ENCODE data around the gene OR5B21. TPM values are rescaled to one million over a fixed set of nuclear protein-coding genes. Genes with fewer than 3 reads are reported as not detected.

The OR5B21 gene
- total and polyA plus RNA-seq, 4 donors = not detected

DNA sequence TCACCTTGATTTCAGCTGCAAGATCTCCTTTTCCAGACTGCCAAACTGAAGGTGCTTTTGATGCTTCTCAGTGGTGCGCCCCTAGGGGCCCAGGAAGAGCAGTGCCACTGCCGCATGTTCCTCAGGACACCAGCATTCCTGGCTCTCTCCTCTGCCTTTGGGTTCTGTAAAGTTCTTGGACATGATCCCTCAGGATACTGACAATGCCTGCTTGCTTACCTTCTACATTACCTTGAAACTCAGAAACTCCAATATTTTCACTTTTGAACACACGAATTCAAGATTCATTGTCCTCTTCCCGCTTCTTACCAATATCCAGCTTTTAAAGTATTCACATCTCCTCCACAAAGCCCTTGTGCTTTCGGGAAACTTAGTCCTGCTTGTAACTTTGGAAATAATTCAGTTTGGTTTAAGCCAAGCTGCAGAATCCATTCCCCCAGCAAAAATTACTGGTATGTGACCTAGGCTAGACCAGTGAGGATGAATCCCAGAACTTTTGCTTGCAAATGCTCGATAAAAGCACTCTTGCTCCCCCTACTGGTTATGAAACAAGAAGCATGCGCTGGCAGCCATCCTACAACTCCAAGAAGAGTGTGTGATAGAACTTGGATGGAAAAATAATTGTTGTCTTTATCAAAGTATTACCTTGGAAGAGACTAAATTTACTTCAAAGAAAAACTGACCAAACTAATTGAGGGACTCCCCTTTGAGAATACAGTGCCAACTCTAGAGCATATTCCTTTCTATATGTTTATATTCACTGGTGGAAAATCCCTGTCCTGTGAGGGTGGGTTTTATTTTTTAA, 16.5 kb upstream of the OR5B21 start:
- H3K9me3 ChIP-seq (ENCODE audit: control insufficient read depth, low read length) = no peaks in the 10 kb centered on the region
- 15 to 16% methylated on average over 7 of the region's 7 CpGs for WGBS, 2 donors
- peak overlapping the region in 1 of 2 donors; percentile 7 for H3K27ac ChIP-seq (ENCODE audit: low read depth in 1 of 2, low read length in 2 of 2)
- peak overlapping the region in 1 of 2 donors; percentile 32 for H3K4me3 ChIP-seq (ENCODE audit: low read length in 2 of 2)
- H3K27me3 ChIP-seq (ENCODE audit: control insufficient read depth in 1 of 2, insufficient read depth in 2 of 2, low read length in 1 of 2) = no peaks in the 10 kb centered on the region
- intact Hi-C loops (cut with DNase I) = no loop called here
- no peaks in the 10 kb centered on the region for H3K4me1 ChIP-seq (ENCODE audit: control insufficient read depth in 1 of 2, insufficient read depth in 2 of 2, low read length in 2 of 2)
- DNase-seq (peak; percentile 68 to 83), ATAC-seq (ENCODE audit: low FRiP score) (peak; percentile 92)
- H3K36me3 ChIP-seq (ENCODE audit: control insufficient read depth in 1 of 2, insufficient read depth in 2 of 2, low read length in 1 of 2) = peaks cover 2 to 4% of the 10 kb centered on the region in 2 donors

DNA sequence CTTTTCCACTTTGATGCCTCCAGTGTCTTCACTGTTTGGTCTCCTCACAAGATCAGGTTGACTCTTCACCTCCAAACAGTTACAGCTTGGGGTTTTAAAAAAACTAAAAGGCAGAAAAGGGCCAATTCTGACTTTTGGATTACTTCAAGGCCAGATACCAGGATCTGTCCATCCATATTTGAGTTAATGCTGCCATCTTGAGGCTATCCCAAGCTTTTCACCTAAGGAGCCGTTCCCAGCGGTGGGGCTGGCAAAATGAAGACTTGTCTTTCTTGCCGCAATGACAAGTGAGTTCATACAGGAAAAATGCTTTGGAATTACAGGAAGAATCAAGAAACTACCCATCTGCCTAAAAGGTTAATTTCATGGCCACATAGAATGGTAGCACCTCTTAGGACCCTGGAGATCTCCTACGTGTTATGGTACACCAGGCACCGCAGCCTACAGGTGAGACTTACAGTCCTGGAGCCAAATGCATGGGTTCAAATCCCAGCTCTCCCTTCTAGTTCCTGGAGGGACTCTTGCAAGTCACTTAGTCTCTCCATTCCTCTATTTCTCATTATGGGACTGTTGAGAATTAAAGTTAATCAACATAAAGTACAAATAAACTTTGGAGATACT, 6.0 kb upstream of the OR5B21 start:
- intact Hi-C loops (cut with DNase I) = loop anchor here in 1 of 2 donors (10.0 kb wide), 1 partner anchor 1059 kb away; no protein-coding TSS in a partner anchor
- peak; percentile 63 for ATAC-seq (ENCODE audit: low FRiP score)
- no peaks in the 10 kb centered on the region for H3K36me3 ChIP-seq (ENCODE audit: control insufficient read depth in 1 of 2, insufficient read depth in 2 of 2, low read length in 1 of 2)

DNA sequence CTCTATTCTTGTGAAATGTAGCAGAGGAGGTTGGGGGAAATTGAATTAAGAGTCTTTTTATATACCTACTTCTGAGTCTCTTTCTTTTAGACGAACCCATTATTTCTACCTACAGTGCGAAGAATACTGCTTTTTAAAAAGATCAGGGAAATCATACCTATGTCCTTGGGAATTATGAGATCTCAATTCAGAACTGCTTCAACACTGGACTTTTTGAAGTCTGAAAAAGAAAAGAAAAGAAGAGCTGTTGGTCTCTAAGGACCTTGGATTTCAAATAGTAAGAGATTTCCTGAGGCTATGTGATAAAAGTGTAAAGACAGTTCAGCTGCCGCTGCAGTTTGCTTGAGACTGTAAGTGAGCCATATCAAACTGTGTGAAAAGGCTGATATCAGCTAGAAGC, 3.7 kb upstream of the OR5B21 start:
- no peaks in the 10 kb centered on the region for H3K27me3 ChIP-seq (ENCODE audit: control insufficient read depth in 1 of 2, insufficient read depth in 2 of 2, low read length in 1 of 2)
- WGBS, 2 donors = 84 to 88% methylated on average over 3 of the region's 3 CpGs
- intact Hi-C loops (cut with DNase I) = loop anchor here in 1 of 2 donors (10.0 kb wide), 1 partner anchor 1057 kb away; no protein-coding TSS in a partner anchor
- H3K36me3 ChIP-seq (ENCODE audit: control insufficient read depth in 1 of 2, insufficient read depth in 2 of 2, low read length in 1 of 2) = no peaks in the 10 kb centered on the region
- H3K27ac ChIP-seq (ENCODE audit: low read depth in 1 of 2, low read length in 2 of 2) = no peak overlapping the region
- ATAC-seq (ENCODE audit: low FRiP score) (no peak), DNase-seq (no peak)
- no peaks in the 10 kb centered on the region for H3K4me1 ChIP-seq (ENCODE audit: control insufficient read depth in 1 of 2, insufficient read depth in 2 of 2, low read length in 2 of 2)
- H3K4me3 ChIP-seq (ENCODE audit: low read length in 2 of 2) = no peak overlapping the region
- H3K9me3 ChIP-seq (ENCODE audit: control insufficient read depth, low read length) = no peaks in the 10 kb centered on the region

More for the DNA sequence above, 6.0 kb upstream of the OR5B21 start:
- Histone ChIP-seq H3K4me1 (ENCODE audit: control insufficient read depth in 1 of 2, insufficient read depth in 2 of 2, low read length in 2 of 2) (no peaks in the 10 kb centered on the region), H3K27me3 (ENCODE audit: control insufficient read depth in 1 of 2, insufficient read depth in 2 of 2, low read length in 1 of 2) (no peaks in the 10 kb centered on the region), H3K9me3 (ENCODE audit: control insufficient read depth, low read length) (no peaks in the 10 kb centered on the region), H3K4me3 (ENCODE audit: low read length in 2 of 2) (no peak overlapping the region), H3K27ac (ENCODE audit: low read depth in 1 of 2, low read length in 2 of 2) (no peak overlapping the region)
- no peak for DNase-seq
- WGBS, 2 donors = 23% methylated on average over 5 of the region's 5 CpGs

DNA sequence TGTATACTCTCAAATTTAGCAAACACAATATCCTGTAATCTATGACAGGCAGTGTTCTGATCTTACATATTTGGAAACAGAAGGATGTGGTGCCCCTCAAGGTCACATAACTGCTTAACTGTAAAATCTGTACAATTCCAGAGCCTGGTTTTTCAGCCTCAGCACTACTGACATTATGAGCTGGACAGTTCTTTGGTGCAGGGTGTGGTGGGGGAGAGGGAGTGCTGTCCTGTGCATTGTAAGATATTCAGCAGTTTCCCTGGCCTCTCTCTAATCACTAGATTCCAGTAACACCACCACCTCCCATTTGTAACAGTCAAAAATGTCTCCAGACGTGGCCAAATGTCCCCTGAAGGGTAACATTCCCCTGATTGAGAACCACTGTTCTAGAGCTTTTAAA, 1.8 kb upstream of the OR5B21 start:
- intact Hi-C loops (cut with DNase I) = loop anchor here in 1 of 2 donors (10.0 kb wide), 1 partner anchor 1055 kb away; no protein-coding TSS in a partner anchor
- Histone ChIP-seq H3K27ac (ENCODE audit: low read depth in 1 of 2, low read length in 2 of 2) (no peak overlapping the region), H3K36me3 (ENCODE audit: control insufficient read depth in 1 of 2, insufficient read depth in 2 of 2, low read length in 1 of 2) (no peaks in the 10 kb centered on the region), H3K27me3 (ENCODE audit: control insufficient read depth in 1 of 2, insufficient read depth in 2 of 2, low read length in 1 of 2) (no peaks in the 10 kb centered on the region), H3K4me3 (ENCODE audit: low read length in 2 of 2) (no peak overlapping the region), H3K9me3 (ENCODE audit: control insufficient read depth, low read length) (no peaks in the 10 kb centered on the region), H3K4me1 (ENCODE audit: control insufficient read depth in 1 of 2, insufficient read depth in 2 of 2, low read length in 2 of 2) (no peaks in the 10 kb centered on the region)
- ATAC-seq (ENCODE audit: low FRiP score) (no peak), DNase-seq (no peak)
- 61 to 68% methylated on average over 1 of the region's 1 CpG for WGBS, 2 donors

DNA sequence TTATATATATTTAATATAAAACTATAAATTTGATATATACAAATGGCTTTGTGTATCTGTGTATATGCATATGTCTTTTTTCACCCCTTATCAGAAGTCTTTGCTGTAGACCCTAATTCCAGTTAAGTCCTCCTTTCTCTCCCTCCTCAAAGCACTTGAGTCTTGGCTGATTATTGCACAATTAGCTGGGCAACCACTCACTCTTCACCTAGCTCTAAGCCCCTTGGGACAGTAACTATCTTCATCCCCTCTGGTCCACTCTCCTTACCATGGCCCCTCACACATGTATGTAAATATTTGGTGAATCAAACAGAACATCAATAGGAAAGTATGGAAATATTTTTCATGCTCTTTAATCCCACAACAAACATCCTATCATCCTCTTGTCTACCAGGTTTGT, 909 bp upstream of the OR5B21 start:
- H3K4me3 ChIP-seq (ENCODE audit: low read length in 2 of 2) = no peak overlapping the region
- H3K36me3 ChIP-seq (ENCODE audit: control insufficient read depth in 1 of 2, insufficient read depth in 2 of 2, low read length in 1 of 2) = no peaks in the 10 kb centered on the region
- H3K27ac ChIP-seq (ENCODE audit: low read depth in 1 of 2, low read length in 2 of 2) = no peak overlapping the region
- no peaks in the 10 kb centered on the region for H3K9me3 ChIP-seq (ENCODE audit: control insufficient read depth, low read length)
- DNase-seq = no peak
- H3K4me1 ChIP-seq (ENCODE audit: control insufficient read depth in 1 of 2, insufficient read depth in 2 of 2, low read length in 2 of 2) = no peaks in the 10 kb centered on the region
- intact Hi-C loops (cut with DNase I) = no loop called here
- H3K27me3 ChIP-seq (ENCODE audit: control insufficient read depth in 1 of 2, insufficient read depth in 2 of 2, low read length in 1 of 2) = no peaks in the 10 kb centered on the region
- ATAC-seq (ENCODE audit: low FRiP score) = no peak

DNA sequence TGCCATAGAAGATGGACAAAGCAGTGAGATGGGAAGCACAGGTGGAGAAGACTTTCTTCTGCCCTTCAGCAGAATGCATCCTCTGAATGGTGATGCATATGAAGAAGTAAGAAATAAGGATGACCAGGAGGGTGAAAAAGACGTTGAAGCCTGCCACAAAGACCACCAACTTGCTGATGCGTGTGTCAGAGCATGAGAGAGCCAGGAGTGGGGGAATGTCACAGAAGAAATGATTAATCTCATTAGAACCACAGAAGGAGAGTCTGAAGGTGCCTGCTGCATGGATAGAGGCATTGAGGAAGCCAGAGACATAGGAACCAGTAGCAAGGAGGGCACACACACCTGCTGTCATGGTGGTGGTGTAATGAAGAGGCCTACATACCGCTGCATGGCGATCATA, 550 bp downstream of the OR5B21 start:
- ATAC-seq (ENCODE audit: low FRiP score) (no peak), DNase-seq (no peak)
- no peaks in the 10 kb centered on the region for H3K36me3 ChIP-seq (ENCODE audit: control insufficient read depth in 1 of 2, insufficient read depth in 2 of 2, low read length in 1 of 2)
- WGBS, 2 donors = 82 to 89% methylated on average over 4 of the region's 4 CpGs
- H3K9me3 ChIP-seq (ENCODE audit: control insufficient read depth, low read length) = no peaks in the 10 kb centered on the region
- no peaks in the 10 kb centered on the region for H3K4me1 ChIP-seq (ENCODE audit: control insufficient read depth in 1 of 2, insufficient read depth in 2 of 2, low read length in 2 of 2)
- H3K27me3 ChIP-seq (ENCODE audit: control insufficient read depth in 1 of 2, insufficient read depth in 2 of 2, low read length in 1 of 2) = no peaks in the 10 kb centered on the region
- intact Hi-C loops (cut with DNase I) = no loop called here
- no peak overlapping the region for H3K27ac ChIP-seq (ENCODE audit: low read depth in 1 of 2, low read length in 2 of 2)
- no peak overlapping the region for H3K4me3 ChIP-seq (ENCODE audit: low read length in 2 of 2)

DNA sequence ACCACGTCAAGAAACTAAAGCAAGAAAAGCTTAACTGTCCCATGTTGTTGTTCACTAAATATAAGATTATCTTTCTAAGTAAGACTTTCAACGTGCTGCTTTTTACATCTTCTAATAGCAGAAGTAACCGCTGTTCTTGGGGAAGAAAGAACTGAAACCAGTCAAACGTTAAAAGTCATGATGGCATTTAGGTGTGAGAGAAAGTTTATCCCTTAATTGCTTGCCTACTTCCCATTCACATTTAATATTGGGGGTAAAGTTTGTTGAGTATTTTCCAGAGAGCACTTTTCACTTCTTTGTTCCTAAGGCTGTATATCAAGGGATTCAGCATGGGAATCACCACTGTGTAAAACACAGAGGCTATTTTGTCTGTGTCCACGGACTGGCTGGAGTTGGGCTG, 970 bp downstream of the OR5B21 start:
- Histone ChIP-seq H3K4me1 (ENCODE audit: control insufficient read depth in 1 of 2, insufficient read depth in 2 of 2, low read length in 2 of 2) (no peaks in the 10 kb centered on the region), H3K4me3 (ENCODE audit: low read length in 2 of 2) (no peak overlapping the region), H3K27me3 (ENCODE audit: control insufficient read depth in 1 of 2, insufficient read depth in 2 of 2, low read length in 1 of 2) (no peaks in the 10 kb centered on the region), H3K9me3 (ENCODE audit: control insufficient read depth, low read length) (no peaks in the 10 kb centered on the region), H3K36me3 (ENCODE audit: control insufficient read depth in 1 of 2, insufficient read depth in 2 of 2, low read length in 1 of 2) (no peaks in the 10 kb centered on the region), H3K27ac (ENCODE audit: low read depth in 1 of 2, low read length in 2 of 2) (no peak overlapping the region)
- intact Hi-C loops (cut with DNase I) = no loop called here
- ATAC-seq (ENCODE audit: low FRiP score) (no peak), DNase-seq (no peak)
- 75% methylated on average over 5 of the region's 5 CpGs for WGBS, 2 donors

DNA sequence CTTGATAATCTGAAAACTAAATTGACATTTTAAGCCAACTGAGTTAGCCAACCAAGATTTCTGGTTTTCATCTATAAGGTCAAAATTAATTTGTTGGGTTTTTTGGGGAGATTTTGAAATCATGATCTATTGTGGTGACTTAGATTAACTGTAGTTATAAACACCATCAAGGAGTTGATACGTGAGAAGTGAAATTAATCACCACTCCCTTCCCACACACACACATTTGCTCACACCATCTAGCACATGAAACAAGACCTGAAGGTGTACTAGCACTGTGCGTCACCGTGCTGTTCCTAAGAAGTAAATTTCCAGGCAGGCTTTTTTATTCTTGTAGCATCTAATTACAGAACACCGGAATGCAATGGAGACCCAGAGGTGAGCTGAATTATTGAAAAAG, 2.1 kb downstream of the OR5B21 start:
- H3K27me3 ChIP-seq (ENCODE audit: control insufficient read depth in 1 of 2, insufficient read depth in 2 of 2, low read length in 1 of 2) = no peaks in the 10 kb centered on the region
- WGBS, 2 donors = 90 to 93% methylated on average over 4 of the region's 4 CpGs
- intact Hi-C loops (cut with DNase I) = no loop called here
- ATAC-seq (ENCODE audit: low FRiP score) (no peak), DNase-seq (no peak)
- no peaks in the 10 kb centered on the region for H3K4me1 ChIP-seq (ENCODE audit: control insufficient read depth in 1 of 2, insufficient read depth in 2 of 2, low read length in 2 of 2)
- no peaks in the 10 kb centered on the region for H3K36me3 ChIP-seq (ENCODE audit: control insufficient read depth in 1 of 2, insufficient read depth in 2 of 2, low read length in 1 of 2)
- no peak overlapping the region for H3K4me3 ChIP-seq (ENCODE audit: low read length in 2 of 2)
- no peak overlapping the region for H3K27ac ChIP-seq (ENCODE audit: low read depth in 1 of 2, low read length in 2 of 2)
- H3K9me3 ChIP-seq (ENCODE audit: control insufficient read depth, low read length) = no peaks in the 10 kb centered on the region

DNA sequence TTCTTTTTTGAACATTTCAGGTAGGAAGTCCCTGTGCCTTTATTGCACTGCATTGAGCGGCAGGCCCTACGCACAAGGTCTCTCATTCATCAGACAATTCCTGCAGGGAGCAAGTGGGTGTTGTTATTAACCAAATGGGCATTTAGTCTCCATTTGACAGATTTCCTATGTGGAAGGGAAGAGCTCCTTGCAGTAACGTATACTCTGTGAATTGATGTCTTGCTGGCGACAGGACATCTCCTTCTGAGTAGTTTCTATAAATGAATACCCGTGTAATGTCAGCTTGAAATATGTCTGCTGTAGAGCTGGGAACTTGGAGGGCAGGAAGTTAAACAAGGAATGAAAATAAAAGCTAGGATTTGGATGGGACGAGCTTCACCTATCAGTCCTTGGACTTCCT, 3.7 kb downstream of the OR5B21 start:
- no peak for DNase-seq
- ATAC-seq (ENCODE audit: low FRiP score) = no peak
- no peak overlapping the region for H3K4me3 ChIP-seq (ENCODE audit: low read length in 2 of 2)
- WGBS, 2 donors = 41 to 50% methylated on average over 6 of the region's 6 CpGs
- no peaks in the 10 kb centered on the region for H3K4me1 ChIP-seq (ENCODE audit: control insufficient read depth in 1 of 2, insufficient read depth in 2 of 2, low read length in 2 of 2)
- H3K9me3 ChIP-seq (ENCODE audit: control insufficient read depth, low read length) = no peaks in the 10 kb centered on the region
- intact Hi-C loops (cut with DNase I) = no loop called here
- H3K36me3 ChIP-seq (ENCODE audit: control insufficient read depth in 1 of 2, insufficient read depth in 2 of 2, low read length in 1 of 2) = no peaks in the 10 kb centered on the region
- H3K27ac ChIP-seq (ENCODE audit: low read depth in 1 of 2, low read length in 2 of 2) = no peak overlapping the region
- H3K27me3 ChIP-seq (ENCODE audit: control insufficient read depth in 1 of 2, insufficient read depth in 2 of 2, low read length in 1 of 2) = no peaks in the 10 kb centered on the region
